SW 1271 (cell line): ENCODE results near the gene SYTL1.
"Not testable (repeated sequence)": the region's sequence is repeated elsewhere in the genome, so short reads cannot be mapped to it uniquely, and the experiment has no call there.

Experiments used
- DNase-seq, 2 experiments: peaks; one replicate each; lab custom pipeline; 2025; lab: John Stamatoyannopoulos, UW

Gene SYTL1

DNA sequence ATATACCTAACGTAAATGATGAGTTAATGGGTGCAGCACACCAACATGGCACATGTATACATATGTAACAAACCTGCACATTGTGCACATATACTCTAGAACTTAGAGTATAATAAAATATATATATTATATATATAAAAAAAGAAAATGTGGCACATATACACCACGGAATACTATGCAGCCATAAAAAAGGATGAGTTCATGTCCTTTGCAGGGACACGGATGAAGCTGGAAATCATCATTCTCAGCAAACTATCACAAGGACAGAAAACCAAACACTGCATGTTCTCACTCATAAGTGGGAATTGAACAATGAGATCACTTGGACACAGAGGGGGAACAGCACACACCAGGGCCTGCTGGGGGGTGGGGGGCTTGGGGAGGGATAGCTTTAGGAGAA lies 43.0 kb downstream of the SYTL1 start:
- not testable (repeated sequence) for DNase-seq

DNA sequence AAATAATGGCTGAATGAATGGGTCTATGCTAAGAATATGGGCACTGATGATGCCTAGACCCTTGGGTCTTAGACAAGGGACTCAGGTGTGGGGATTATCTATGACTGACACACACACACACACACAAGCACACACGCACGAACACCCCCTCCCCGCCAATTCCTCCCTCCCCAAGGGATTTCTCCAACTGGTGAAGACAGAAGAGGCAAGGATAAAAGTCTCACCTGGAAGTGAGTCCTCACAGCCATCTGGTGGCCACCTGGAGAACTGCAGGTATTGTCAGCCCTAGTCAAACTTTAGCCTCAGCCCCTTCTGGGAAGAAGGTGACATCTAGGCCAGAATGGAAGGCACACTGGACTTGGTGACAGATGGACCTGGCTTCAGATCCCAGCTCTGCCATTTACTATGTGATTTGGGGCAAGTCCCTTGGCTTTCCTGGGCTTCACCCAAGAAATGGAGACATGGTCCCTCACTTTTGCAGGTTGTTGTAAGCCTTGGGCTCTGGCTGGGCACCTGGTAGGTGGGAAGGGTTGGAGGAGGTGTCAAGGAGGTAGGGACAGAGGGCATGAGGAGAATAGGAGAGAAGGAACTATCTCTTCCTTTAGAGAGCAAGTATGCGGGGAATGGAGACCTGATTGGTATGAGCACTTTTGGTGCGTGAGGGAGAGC lies 46.6 kb downstream of the SYTL1 start:
- peak in 1 of 2 experiments; percentile 48 for DNase-seq

DNA sequence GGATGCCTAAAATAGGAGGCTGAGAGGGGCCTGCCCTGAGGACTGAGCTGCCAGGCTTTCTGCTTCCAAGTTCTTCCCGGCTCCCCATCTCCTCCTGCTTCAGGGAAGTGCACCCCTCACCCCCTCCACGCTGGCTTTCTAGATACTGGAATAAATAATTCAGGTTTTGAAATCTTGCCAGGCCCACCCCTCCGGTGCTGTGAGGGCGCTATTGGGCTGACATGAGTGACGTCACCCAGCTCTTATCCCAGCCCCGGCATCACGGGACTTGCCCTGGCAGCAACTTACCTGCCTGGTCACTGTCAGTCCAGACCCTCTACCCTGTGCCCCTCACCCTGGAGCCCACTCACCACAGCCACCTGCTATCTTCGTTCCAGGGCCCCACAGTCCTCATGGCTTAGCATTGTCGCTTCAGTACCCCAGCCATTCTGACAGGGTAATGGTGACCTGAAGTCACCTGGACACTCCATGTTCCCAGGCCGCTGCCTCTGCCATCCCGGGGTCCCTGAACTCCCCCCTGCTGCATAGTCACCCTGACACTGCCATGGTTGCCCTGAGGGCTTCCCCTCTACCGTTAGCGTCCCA lies 49.8 kb downstream of the SYTL1 start:
- DNase-seq: no peak

DNA sequence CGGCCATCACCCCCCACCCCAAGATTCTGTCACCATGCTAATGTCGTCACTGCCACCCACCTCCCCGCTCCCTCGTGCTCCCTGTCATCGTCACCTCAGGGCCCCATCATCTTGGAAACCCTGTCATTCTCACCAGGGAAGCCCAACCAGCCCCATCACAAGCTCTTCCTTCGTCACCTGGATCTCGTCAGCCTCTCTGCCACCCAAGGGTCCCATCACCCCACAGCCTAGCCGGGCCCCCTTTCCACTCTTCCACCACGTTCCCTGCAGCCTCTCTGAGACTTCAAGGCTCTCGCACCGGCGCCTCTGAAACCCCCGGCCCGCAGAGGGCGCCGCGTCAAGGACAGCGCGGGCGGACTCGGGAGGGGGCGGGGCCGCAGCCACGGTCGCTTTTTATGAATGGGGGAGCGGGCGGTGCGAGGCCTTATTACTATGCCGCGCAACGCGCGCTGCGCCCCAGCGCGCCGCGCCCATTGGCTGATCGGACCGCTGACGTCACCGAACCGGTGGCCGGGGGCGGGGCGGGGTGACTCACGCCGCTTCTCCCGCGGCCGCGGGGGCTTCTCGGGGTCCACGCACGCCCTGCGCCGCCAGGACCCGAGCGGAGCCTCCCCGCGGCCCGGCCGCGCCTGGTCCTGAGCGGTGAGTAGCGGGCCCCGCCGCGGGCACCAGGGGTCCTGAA lies 50.4 kb downstream of the SYTL1 start, which contains the start of gene GPR3:
TSS of gene GPR3 (plus strand) at position 527 of the 682 bp plus-strand sequence. CDS start 1,177 bp downstream, outside the sequence.
- DNase-seq: peak; percentile 57 to 82

DNA sequence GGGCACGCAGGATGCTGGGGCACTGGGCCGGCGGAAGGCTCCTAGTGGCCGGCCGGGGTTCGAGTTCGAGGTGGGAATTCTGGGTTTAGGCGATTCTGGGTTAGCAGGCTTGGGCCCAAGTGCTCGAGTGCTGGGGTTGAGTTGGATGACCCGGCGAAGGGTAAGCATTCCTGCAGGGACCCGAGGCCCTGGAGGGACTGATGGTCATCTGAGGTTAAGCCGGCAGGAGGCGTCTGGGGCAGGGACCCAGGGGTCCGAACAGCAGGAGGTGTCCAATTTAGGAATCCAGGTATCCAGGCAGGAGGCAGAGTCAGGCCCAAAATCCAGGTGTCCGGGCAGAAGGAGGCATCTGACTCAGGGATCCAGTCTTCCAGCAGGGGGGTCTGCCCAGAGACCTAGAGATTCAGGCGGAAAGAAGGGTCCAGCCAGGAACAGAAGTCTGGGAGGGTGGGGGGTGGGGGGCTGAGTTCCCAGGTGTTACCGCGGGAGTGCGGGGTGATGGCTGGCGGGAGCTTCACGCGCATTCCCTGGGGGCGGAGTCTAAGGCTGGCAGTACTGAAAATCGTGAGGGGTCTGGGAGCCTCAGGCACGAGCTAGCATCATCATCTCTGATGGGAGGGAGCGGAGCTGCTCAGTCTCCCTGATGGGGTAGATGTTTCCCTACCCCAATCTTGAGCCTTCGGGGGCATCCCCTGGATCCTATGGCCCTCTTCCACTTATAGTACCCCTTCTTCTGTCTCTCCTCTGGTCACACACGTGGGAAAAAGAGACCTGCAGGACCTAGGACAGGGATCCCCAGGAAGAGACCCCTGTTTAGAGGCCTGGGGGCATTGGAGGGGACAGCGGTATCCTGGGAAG lies 51.2 kb downstream of the SYTL1 start:
- DNase-seq: no peak

DNA sequence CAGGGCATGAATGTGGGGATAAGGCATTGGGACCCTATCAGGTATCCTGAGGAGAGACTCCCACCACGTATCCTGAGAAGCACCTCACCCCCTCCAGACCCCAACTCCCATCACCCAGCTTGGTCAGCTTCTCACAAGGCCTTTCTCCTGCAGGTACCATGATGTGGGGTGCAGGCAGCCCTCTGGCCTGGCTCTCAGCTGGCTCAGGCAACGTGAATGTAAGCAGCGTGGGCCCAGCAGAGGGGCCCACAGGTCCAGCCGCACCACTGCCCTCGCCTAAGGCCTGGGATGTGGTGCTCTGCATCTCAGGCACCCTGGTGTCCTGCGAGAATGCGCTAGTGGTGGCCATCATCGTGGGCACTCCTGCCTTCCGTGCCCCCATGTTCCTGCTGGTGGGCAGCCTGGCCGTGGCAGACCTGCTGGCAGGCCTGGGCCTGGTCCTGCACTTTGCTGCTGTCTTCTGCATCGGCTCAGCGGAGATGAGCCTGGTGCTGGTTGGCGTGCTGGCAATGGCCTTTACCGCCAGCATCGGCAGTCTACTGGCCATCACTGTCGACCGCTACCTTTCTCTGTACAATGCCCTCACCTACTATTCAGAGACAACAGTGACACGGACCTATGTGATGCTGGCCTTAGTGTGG lies 51.9 kb downstream of the SYTL1 start:
- no peak for DNase-seq

DNA sequence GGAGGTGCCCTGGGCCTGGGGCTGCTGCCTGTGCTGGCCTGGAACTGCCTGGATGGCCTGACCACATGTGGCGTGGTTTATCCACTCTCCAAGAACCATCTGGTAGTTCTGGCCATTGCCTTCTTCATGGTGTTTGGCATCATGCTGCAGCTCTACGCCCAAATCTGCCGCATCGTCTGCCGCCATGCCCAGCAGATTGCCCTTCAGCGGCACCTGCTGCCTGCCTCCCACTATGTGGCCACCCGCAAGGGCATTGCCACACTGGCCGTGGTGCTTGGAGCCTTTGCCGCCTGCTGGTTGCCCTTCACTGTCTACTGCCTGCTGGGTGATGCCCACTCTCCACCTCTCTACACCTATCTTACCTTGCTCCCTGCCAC lies 52.4 kb downstream of the SYTL1 start:
- no peak for DNase-seq

DNA sequence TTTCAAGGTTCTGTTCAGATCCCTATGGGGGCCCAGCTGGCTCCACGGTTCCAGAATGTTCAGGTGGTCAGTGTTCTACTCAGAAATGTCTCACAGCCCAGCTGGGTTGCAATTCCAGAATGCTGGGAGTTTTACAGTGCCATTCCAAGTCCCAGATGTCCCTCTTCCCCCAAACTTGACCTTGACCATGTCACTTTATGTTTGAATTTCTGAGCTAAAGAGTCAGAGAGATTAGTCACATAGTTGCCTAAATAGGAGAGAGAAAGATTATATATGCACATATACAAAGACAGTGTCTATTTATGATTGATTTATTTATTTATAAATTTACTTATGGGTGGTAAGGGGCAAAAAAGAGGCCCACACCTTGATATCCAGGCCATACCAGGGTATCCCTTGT lies 53.1 kb downstream of the SYTL1 start:
- DNase-seq: no peak

DNA sequence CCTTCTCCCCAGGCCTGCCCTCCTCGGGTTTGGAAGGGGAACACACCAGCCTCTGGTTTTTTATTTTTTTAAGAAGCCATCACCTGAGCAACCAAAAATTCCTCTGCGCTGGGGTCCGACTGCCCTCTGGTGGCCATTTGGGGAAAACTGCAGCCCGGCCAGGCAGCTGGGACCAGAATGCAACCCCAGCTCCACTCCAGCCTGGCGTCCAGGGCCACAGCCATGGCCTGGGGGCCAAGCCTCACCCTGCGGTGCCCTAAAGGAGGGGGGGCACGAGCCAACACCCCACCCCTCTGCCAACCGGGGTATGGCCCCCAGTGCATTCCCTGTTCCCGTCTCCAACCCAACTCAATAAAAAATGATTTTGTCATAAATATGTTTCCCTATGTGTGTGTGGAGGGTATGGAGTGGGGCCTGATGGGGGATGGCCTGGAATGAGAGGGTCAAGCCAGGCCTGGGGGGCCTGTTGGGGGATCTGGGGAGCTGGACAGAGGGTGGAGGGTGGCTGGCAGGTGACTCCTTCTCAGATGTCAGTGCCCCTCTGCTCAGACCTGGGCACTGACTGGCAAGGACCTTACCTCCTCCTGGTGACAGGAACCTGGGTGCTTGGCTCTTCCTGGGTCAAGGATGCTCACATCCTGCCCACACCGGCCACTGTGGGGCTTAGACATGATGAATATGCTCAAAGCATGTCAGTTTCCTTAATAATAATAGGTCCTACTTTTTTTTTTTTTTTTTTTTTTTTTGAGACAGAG lies 53.8 kb downstream of the SYTL1 start:
- peak; percentile 46 to 50 for DNase-seq

DNA sequence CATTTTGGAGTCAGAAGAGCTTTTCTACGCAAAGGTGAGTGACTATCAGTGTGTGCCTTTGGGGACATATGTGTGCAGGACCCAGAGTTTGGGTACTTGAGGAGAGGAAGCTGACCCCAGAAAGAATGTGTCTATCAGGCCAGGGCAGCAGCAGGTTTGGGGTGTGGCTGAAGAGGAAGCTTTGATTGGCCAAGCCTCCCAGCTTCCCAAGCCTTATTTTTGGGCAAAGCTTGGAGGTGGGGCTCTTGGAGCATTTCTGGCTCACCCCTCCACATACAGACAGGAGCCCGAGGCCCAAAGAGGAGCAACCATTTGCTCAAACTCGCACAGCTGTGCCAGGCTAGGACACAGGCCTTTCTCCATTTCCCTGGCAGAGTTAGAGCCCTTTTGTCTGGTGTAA lies 55.3 kb downstream of the SYTL1 start:
- DNase-seq: no peak

DNA sequence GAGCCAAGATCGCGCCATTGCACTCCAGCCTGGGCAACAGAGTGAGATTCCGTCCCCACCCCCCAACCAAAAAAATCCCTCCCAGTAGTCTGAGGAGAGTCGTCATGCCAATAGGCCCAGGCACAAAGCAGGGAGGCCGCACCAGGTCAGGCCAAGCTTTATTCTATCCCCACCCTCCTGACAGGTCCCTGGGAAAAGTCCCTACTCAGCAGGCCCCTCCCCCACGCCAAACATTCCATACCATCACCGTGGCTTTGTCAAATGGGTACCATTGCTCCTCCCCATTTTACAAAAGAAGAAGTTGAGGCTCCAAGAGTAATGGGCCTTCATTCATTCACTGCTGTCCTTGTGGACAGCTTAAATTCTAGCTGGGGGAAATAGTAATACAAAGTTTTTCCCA lies 55.9 kb downstream of the SYTL1 start:
- no peak for DNase-seq

DNA sequence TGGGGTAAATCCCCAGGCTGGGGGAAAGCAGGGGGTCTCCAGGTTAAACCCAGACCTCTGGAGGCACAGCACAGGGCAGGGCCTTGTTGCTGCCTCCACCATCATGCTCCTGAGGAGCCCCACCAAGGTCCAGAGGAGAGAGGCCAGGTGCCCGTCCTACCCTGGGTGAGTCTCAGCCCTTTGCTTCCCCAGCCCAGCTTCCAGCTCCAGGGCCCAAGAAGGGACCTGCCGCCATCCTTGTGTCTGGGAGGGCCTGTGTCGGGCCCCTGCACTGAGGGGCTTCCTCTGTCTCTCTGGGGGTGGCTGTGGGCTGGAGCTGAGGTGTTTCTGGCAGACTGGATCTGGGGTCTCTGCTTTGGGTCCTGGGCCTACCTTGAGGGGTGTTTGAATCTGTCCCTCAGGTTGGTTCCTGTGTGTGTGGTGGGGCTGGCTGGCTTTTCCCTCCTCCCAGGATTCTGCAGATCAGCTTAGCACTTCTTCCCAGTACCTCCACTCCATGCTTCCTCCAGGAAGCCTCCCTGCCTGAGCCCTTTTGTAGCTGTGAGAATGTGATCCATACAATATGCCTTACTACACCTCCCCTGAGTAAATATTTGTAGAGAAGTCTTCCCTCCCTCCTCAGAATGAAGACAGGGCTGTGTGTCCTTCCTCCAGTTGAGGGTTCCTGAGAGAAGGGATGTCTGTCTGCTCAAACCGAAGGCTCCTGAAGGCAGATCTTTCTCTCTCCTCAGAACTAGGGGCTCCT lies 56.8 kb downstream of the SYTL1 start:
- DNase-seq: no peak

DNA sequence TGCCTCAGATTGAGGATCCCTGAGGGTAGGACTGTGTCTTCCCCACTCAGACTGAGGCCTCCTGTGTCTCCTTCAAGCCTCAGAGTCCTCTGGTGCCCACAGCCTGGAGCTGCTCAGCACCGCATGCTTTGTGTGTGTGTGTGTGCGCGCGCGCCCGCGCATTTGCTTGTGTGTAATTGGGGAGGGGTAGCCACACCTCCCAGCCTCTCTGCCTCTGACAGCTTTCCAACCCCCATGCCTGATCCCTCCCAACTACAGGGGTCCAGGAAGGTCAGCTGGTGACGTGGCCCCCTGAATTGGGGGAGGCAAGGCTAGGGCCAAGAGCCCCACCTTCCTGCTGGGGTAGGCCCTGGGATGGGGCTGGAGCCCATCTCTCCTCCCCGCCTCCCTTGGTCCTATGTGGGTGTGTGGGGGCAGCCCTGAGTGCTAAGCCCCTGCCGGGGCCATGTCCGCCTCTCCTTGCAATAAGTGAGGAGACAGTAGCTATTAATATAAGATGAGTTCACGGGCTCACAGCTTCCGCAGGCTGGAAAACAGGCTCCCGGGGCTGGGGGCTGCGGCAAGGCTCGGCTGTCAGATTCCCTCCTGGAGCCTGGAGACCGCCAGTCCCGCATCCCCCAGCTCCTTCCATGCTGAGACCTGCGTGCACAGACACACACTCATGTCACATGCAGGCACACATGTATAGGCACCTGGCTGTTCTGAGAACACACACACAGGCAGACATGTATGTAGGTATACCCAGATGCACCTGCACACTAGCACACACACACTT lies 57.6 kb downstream of the SYTL1 start:
- DNase-seq: no peak

DNA sequence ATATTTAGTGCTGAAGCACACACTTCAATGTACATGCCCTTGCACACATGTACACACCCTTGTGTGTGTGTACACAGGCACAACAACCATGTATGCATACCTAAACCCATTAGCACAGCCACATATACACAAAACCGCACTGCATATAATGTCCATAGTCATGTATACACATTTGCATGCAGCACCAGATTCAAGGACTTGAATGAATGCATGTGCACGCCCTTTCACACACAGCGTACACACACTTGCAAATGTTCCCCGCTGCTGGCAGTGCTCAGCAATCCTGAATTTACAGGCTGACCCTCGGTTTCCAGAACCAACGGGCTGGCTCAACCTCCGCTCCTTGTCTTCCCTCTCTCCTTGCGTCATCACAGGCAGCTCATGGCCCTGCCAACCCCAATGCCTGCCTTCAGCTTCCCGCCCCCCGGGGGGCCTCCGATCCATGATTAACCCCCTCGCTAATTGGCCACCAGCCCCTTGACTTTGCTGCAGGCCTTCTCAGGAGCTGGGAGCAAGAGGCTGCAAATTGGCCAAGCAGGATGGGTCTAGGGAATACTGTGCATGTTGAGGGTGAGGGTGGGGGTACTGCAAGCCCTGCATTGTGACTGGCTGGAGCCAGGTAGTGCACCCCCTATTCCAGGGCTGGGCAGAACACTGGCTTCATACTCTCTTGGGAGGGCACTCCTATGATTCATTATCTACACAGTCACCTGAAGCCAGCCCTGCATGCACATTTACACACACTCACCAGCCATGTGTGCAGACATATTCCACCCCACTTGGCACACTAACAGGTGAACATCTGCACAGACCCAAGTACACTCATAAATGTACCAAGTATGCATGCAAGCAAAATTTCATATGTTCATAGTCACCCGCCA lies 58.5 kb downstream of the SYTL1 start:
- no peak for DNase-seq

DNA sequence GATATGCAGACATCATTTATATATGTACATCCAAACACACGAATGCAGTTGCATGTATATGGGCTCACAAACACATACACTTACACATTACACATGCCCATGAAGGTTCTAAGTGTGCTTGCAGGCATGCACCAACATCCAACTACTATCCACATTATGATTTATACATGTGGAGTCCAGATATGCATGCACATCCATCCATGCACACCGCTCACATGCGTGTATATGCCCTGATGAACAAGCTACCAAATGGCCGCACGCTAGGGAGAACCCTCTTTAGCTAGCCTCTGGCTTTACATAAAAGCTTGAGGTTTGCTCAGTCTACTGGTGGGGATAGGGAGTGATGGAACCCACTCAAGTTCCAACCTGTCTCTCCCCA lies 59.1 kb downstream of the SYTL1 start:
- DNase-seq: no peak

DNA sequence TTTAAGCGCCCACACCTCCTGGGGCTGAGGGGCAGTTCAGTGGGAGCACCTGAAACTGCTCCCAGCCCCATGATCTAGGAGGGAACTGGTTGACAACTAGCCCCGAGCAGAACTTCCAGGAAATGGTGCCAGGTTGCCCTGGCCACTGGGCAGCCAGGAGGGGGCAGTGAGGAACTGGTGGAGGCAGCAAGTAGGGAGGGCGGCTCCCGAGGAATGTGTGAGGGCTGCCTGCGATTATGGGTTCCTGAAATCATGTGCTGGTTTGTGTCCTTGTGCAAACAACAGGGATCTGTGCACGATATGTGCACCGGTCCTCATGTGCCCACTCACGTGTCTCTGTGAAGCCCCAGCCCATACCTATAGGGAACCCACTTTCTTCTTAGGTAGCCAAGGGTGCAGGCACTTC lies 60.5 kb downstream of the SYTL1 start:
- no peak for DNase-seq

DNA sequence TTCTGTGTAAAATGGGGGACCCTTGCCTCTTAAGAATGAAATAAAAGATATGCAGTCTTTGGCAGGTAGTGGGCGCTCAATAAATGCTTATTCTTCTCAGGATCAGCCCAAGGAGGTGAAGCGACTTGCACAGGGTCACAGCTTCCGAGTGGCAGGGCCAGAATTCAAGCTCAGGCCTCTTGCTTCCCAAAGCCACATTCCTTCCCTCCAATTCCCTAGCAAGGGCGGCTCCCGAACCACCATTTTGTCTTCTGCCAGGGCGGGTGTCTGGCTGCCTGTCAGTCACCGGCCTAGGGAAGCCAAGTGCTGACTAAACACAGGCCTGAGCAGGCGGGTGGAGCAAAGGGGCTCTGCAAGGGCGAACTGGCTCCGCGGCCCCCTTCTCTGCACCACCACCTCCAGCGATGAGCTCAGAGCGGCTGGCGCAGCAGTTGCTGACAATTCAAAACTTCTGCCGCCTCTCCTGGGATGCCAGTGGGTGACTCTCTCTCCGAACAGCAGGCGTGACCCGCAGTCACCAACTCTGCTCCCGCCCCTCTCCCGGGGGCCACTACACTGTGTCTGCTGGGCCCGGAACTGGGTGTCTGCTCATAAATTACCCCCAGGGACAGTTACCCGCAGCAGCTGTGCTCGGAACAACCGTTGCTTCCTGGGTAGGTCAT lies 61.4 kb downstream of the SYTL1 start:
- no peak for DNase-seq
